ENCODE data around the gene ZNF266. TPM values are rescaled to one million over a fixed set of nuclear protein-coding genes. Genes with fewer than 3 reads are reported as not detected.

The ZNF266 gene
- total RNA-seq, 2 donors from 2014 or later: 19.3 to 20.0 TPM

Other genes starting within 250 kb of the ZNF266 start
- not detected for gene OR7D4, start 216.0 kb downstream of the ZNF266 start, total RNA-seq
- gene OR7E24, start 184.6 kb downstream of the ZNF266 start, total RNA-seq: not detected
- gene ZNF699, start 125.7 kb downstream of the ZNF266 start, total RNA-seq: 1 to 10 TPM; 7.0 to 7.5 TPM
- gene ZNF559, start 111.4 kb downstream of the ZNF266 start, total RNA-seq: 10 to 100 TPM; 14.2 to 19.9 TPM
- gene ZNF177, start 72.6 kb downstream of the ZNF266 start, total RNA-seq: 1 to 10 TPM; 1.9 to 4.0 TPM
- not detected for gene ZNF560, start 63.0 kb upstream of the ZNF266 start, total RNA-seq
- gene ZNF426, start 103.1 kb upstream of the ZNF266 start, total RNA-seq: 10 to 100 TPM; 16.8 to 16.9 TPM
- gene ZNF121, start 148.9 kb upstream of the ZNF266 start, total RNA-seq: 10 to 100 TPM; 26.8 to 30.0 TPM
- 10 to 100 TPM; 21.5 to 27.4 TPM for gene ZNF561, start 185.7 kb upstream of the ZNF266 start, total RNA-seq
- gene ZNF562, start 239.5 kb upstream of the ZNF266 start, total RNA-seq: 10 to 100 TPM; 26.4 to 33.2 TPM

Data from posterior vena cava (tissue), 2 donors.